HepG2 (cell line): ENCODE data around the gene SP5. TPM values are rescaled to one million over a fixed set of nuclear protein-coding genes. Genes with fewer than 3 reads are reported as not detected.

Source experiments
- CBFB ChIP-seq: sonication (generic); formaldehyde crosslinking; IDR thresholded peaks from 2 replicates; pipeline ENCODE4 v1.4.0; 2020; ENCODE audit warnings: missing genetic modification reagents
- CREM ChIP-seq, 2 experiments: sonication (generic) in 1 of 2; formaldehyde crosslinking in 1 of 2; IDR thresholded peaks; 2 replicates each; pipeline versions ENCODE4 v1.4.0 to v1.6.1; 2016 to 2020; ENCODE audit warnings: antibody characterized with exemption in 1 of 2, mild to moderate bottlenecking in 1 of 2, missing genetic modification reagents in 1 of 2
- HHEX ChIP-seq: IDR thresholded peaks from 2 replicates; pipeline ENCODE4 v1.6.1; 2016; ENCODE audit warnings: control low read depth
- HMG20A ChIP-seq: IDR thresholded peaks from 2 replicates; pipeline ENCODE4 v1.6.1; 2016; ENCODE audit warnings: borderline replicate concordance
- HNRNPL ChIP-seq: fragments of 200-400 bp; formaldehyde crosslinking; IDR thresholded peaks from 2 replicates; pipeline ENCODE4 v1.6.1; 2017; ENCODE audit warnings: mild to moderate bottlenecking, low read depth, low read length
- HNRNPUL1 ChIP-seq: fragments of 200-400 bp; formaldehyde crosslinking; IDR thresholded peaks from 2 replicates; pipeline ENCODE4 v1.6.1; 2017; ENCODE audit warnings: low read depth, mild to moderate bottlenecking, low read length, moderate library complexity
- TARDBP ChIP-seq: sonication (generic); formaldehyde crosslinking; IDR thresholded peaks from 2 replicates; pipeline ENCODE4 v1.8.0; 2022; ENCODE audit warnings: mild to moderate bottlenecking, missing genetic modification reagents
- TRIM24 ChIP-seq: sonication (generic); formaldehyde crosslinking; IDR thresholded peaks from 2 replicates; pipeline ENCODE4 v1.8.0; 2022; ENCODE audit warnings: mild to moderate bottlenecking, missing genetic modification reagents
- ZBTB38 ChIP-seq: sonication (generic); formaldehyde crosslinking; IDR thresholded peaks from 2 replicates; pipeline ENCODE4 v1.5.1; 2020; ENCODE audit warnings: mild to moderate bottlenecking, missing genetic modification reagents
- ZFP1 ChIP-seq: IDR thresholded peaks from 2 replicates; pipeline ENCODE4 v1.6.1; 2016
- ZNF20 ChIP-seq: sonication (generic); formaldehyde crosslinking; IDR thresholded peaks from 2 replicates; pipeline ENCODE4 v1.4.0; 2020; ENCODE audit warnings: mild to moderate bottlenecking, moderate library complexity, missing genetic modification reagents
- ZNF383 ChIP-seq: sonication (generic); formaldehyde crosslinking; IDR thresholded peaks from 2 replicates; pipeline ENCODE4 v1.4.0; 2020; ENCODE audit warnings: missing genetic modification reagents, mild to moderate bottlenecking, borderline replicate concordance
- ZNF672 ChIP-seq: sonication (generic); formaldehyde crosslinking; IDR thresholded peaks from 2 replicates; pipeline ENCODE4 v1.8.1; 2022; ENCODE audit warnings: missing genetic modification reagents
- ZNF678 ChIP-seq: sonication (generic); formaldehyde crosslinking; IDR thresholded peaks from 2 replicates; pipeline ENCODE4 v1.4.0; 2020; ENCODE audit warnings: mild to moderate bottlenecking, missing genetic modification reagents
- ZNF747 ChIP-seq: sonication (generic); formaldehyde crosslinking; IDR thresholded peaks from 2 replicates; pipeline ENCODE4 v1.8.1; 2023; ENCODE audit warnings: missing genetic modification reagents, mild to moderate bottlenecking, borderline replicate concordance
- ZNF749 ChIP-seq: sonication (generic); formaldehyde crosslinking; IDR thresholded peaks from 2 replicates; pipeline ENCODE4 v1.8.0; 2022; ENCODE audit warnings: mild to moderate bottlenecking, missing genetic modification reagents, moderate library complexity, borderline replicate concordance
- ZNF839 ChIP-seq: sonication (generic); formaldehyde crosslinking; IDR thresholded peaks from 2 replicates; pipeline ENCODE4 v1.4.0; 2020; ENCODE audit warnings: missing genetic modification reagents, mild to moderate bottlenecking, borderline replicate concordance
- ZSCAN31 ChIP-seq: sonication (generic); formaldehyde crosslinking; IDR thresholded peaks from 2 replicates; pipeline ENCODE4 v1.5.0; 2020; ENCODE audit warnings: low read depth, mild to moderate bottlenecking, missing genetic modification reagents
- polyA plus RNA-seq, 8 experiments: library from polyadenylated mRNA; depleted of rRNA in 3 of 8; stranded (reverse) in 7 of 8; unstranded in 1 of 8; fragments of >200 nt; fragmentation: Illumina TruSeq in 4 of 8; extraction: Trizol in 4 of 8; gene quantifications; 2 replicates each; pipeline versions ENCODE4 v1.2.1 to v1.2.3, GENCODE V29; 2011 to 2016; ENCODE audit warnings: low read depth in 4 of 8, missing spikeins in 1 of 8, mixed read lengths in 1 of 8; ENCODE audit not compliant: insufficient read depth in 1 of 8
- total RNA-seq, 5 experiments: library from RNA; depleted of rRNA; stranded (reverse); fragments of >200 nt; fragmentation: Illumina TruSeq; extraction: Trizol; gene quantifications; 2 replicates each; pipeline ENCODE4 v1.2.3, GENCODE V29; 2016; ENCODE audit warnings: low read depth in 1 of 5
- TF ChIP-seq, protein P1 (sequence below): sonication (generic); formaldehyde crosslinking; conservative IDR thresholded peaks from 2 replicates; pipeline ENCODE4 v1.8.0; 2022; ENCODE audit warnings: low read depth, missing genetic modification reagents
- TF ChIP-seq, protein P2 (sequence below): sonication (generic); formaldehyde crosslinking; IDR thresholded peaks from 2 replicates; pipeline ENCODE4 v1.4.0; 2020; ENCODE audit warnings: low read depth, mild to moderate bottlenecking, missing genetic modification reagents
- TF ChIP-seq, protein P3 (sequence below): sonication (generic); formaldehyde crosslinking; IDR thresholded peaks from 2 replicates; pipeline ENCODE4 v1.4.0; 2020; ENCODE audit warnings: missing genetic modification reagents
- TF ChIP-seq, protein P4 (sequence below): sonication (generic); formaldehyde crosslinking; IDR thresholded peaks from 2 replicates; pipeline ENCODE4 v1.9.0; 2021; ENCODE audit warnings: missing genetic modification reagents, mild to moderate bottlenecking, borderline replicate concordance

The SP5 gene
- total and polyA plus RNA-seq, 2 of the 13 experiments (the other 11 are each of a cell fraction or from before 2014, with no cell fraction given) = 50.8 to 119 TPM

DNA sequence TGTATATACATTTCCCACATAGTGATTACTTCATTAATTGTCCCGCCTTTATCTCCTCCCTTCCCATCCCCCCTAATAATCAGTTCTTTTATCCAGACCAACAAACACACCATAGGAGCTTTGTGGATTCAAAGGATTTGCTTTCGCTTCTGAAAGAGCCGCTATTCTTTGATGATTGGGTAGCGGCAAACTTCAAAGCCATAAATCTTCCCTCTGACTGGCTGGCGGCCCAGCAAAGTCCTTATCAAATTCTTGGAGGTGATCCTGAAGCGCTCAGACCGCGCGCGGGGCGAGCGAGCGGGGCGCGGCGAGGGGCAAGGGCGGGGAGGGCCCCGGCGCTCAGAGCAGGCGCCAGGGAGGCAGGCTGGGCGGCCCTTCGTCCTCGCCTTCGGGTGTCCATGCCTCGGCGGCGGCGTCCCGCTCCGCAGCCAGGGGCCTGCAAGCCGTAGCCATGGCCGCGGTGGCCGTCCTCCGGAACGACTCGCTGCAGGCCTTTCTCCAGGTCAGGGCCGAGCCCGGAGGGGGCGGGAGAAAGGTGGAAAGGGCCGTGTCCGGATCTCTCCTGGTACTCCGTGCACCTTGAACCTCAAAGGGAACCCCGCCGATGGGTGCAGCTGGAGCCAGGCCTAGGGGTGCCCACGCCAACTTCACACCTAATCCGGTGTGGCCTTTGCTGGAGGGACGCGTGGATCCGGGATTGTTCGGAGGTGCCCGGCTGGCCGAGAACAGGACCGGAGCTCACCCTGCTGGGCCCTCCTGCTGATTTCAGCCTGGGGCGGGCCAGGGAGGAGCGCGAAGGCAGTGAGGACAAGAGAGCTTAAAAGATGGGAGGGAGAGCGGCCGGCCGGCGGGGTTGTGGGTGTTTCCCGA, at the start of gene SP5 (continued):
- TF ChIP-seq, protein P1, sequence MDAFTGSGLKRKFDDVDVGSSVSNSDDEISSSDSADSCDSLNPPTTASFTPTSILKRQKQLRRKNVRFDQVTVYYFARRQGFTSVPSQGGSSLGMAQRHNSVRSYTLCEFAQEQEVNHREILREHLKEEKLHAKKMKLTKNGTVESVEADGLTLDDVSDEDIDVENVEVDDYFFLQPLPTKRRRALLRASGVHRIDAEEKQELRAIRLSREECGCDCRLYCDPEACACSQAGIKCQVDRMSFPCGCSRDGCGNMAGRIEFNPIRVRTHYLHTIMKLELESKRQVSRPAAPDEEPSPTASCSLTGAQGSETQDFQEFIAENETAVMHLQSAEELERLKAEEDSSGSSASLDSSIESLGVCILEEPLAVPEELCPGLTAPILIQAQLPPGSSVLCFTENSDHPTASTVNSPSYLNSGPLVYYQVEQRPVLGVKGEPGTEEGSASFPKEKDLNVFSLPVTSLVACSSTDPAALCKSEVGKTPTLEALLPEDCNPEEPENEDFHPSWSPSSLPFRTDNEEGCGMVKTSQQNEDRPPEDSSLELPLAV (CRISPR knock-in tag) = 0 out of 2 replicates have a peak, but pooled peaks have one; percentile 43
- TF ChIP-seq ZNF747 (peak; percentile 71; the same call in 1 of the 2 replicates), ZNF20 (CRISPR knock-in tag) (peak; percentile 57; the same call in 1 of the 2 replicates), ZNF749 (CRISPR knock-in tag) (peak; percentile 96), HNRNPUL1 (no peak), HNRNPL (peak; percentile 96), TARDBP (CRISPR knock-in tag) (peak; percentile 40), ZNF383 (0 out of 2 replicates have a peak, but pooled peaks have one; percentile 39), CBFB (CRISPR knock-in tag) (peak; percentile 82), HHEX (CRISPR knock-in tag) (peak; percentile 89), ZNF672 (CRISPR knock-in tag) (no peak), ZNF839 (0 out of 2 replicates have a peak, but pooled peaks have one; percentile 90), TRIM24 (CRISPR knock-in tag) (no peak), HMG20A (CRISPR knock-in tag) (peak; percentile 86; the same call in 1 of the 2 replicates), ZBTB38 (CRISPR knock-in tag) (peak; percentile 84), CREM (IDR thresholded peaks at IDR 0.05) (peak; percentile 99), CREM (CRISPR knock-in tag; IDR thresholded peaks at IDR 0.05) (no peak), ZFP1 (CRISPR knock-in tag) (no peak), ZNF678 (no peak), ZSCAN31 (CRISPR knock-in tag) (peak; percentile 81; the same call in 1 of the 2 replicates)
- TF ChIP-seq, protein P2, sequence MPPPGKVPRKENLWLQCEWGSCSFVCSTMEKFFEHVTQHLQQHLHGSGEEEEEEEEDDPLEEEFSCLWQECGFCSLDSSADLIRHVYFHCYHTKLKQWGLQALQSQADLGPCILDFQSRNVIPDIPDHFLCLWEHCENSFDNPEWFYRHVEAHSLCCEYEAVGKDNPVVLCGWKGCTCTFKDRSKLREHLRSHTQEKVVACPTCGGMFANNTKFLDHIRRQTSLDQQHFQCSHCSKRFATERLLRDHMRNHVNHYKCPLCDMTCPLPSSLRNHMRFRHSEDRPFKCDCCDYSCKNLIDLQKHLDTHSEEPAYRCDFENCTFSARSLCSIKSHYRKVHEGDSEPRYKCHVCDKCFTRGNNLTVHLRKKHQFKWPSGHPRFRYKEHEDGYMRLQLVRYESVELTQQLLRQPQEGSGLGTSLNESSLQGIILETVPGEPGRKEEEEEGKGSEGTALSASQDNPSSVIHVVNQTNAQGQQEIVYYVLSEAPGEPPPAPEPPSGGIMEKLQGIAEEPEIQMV = no peak
- TF ChIP-seq, protein P3, sequence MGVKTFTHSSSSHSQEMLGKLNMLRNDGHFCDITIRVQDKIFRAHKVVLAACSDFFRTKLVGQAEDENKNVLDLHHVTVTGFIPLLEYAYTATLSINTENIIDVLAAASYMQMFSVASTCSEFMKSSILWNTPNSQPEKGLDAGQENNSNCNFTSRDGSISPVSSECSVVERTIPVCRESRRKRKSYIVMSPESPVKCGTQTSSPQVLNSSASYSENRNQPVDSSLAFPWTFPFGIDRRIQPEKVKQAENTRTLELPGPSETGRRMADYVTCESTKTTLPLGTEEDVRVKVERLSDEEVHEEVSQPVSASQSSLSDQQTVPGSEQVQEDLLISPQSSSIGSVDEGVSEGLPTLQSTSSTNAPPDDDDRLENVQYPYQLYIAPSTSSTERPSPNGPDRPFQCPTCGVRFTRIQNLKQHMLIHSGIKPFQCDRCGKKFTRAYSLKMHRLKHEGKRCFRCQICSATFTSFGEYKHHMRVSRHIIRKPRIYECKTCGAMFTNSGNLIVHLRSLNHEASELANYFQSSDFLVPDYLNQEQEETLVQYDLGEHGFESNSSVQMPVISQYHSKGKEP (CRISPR knock-in tag) = 0 out of 2 replicates have a peak, but pooled peaks have one; percentile 25
- TF ChIP-seq, protein P4, sequence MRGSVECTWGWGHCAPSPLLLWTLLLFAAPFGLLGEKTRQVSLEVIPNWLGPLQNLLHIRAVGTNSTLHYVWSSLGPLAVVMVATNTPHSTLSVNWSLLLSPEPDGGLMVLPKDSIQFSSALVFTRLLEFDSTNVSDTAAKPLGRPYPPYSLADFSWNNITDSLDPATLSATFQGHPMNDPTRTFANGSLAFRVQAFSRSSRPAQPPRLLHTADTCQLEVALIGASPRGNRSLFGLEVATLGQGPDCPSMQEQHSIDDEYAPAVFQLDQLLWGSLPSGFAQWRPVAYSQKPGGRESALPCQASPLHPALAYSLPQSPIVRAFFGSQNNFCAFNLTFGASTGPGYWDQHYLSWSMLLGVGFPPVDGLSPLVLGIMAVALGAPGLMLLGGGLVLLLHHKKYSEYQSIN (CRISPR knock-in tag) = peak; percentile 81; the same call in 1 of the 2 replicates
